ENCODE measurements around the gene IL17RE. TPM values are rescaled to one million over a fixed set of nuclear protein-coding genes. Genes with fewer than 3 reads are reported as not detected.

Gene IL17RE
- polyA plus RNA-seq, 1 experiment = 2.0 TPM

GRCh38 chr3:9946112-9947024 lies 43.7 kb downstream of the IL17RE start:
- Histone ChIP-seq H3K27ac (ENCODE audit: low read depth, low read length) (peak overlapping the region; percentile 21), H3K9me3 (ENCODE audit: control insufficient read depth, insufficient read depth, low read length) (no peaks in the 10 kb centered on the region; the same call in 1 of the 2 replicates), H3K27me3 (ENCODE audit: control insufficient read depth, insufficient read depth, low read length) (no peaks in the 10 kb centered on the region), H3K4me3 (ENCODE audit: low read depth, low read length) (peak overlapping the region; percentile 64)
- ChIA-PET POLR2A (interaction anchor here (0.6 to 1.6 kb wide), 12 partner anchors 13 to 195 kb away, joined by 3 to 22 read pairs (median 4); partner anchors contain the start of genes ARPC4, CRELD1, TADA3 and VHL), CTCF (interaction anchor here (0.6 to 2.9 kb wide), 47 partner anchors 9 to 354 kb away, joined by 3 to 43 read pairs (median 4); partner anchors contain the start of genes ARPC4, CRELD1, EMC3 and TADA3)
- peak; percentile 63 for TF ChIP-seq CTCF (IDR thresholded peaks at IDR 0.05; ENCODE audit: low read depth, low read length)
- peak; percentile 66 for DNase-seq (ENCODE audit: low read depth, low spot score)

GRCh38 chr3:9947025-9947995 lies 44.7 kb downstream of the IL17RE start:
- DNase-seq (ENCODE audit: low read depth, low spot score) = no peak
- H3K27ac ChIP-seq (ENCODE audit: low read depth, low read length) = no peak overlapping the region
- peak; percentile 49 for TF ChIP-seq CTCF (IDR thresholded peaks at IDR 0.05; ENCODE audit: low read depth, low read length)
- H3K27me3 ChIP-seq (ENCODE audit: control insufficient read depth, insufficient read depth, low read length) = no peaks in the 10 kb centered on the region
- POLR2A ChIA-PET = interaction anchor here (0.8 to 1.6 kb wide), 8 partner anchors 14 to 155 kb away, joined by 3 to 22 read pairs (median 4); partner anchors contain the start of genes ARPC4, CRELD1 and TADA3
- CTCF ChIA-PET = interaction anchor here (0.6 to 2.9 kb wide), 33 partner anchors 8 to 355 kb away, joined by 3 to 43 read pairs (median 5); partner anchors contain the start of genes CRELD1 and EMC3
- peak overlapping the region; percentile 64 for H3K4me3 ChIP-seq (ENCODE audit: low read depth, low read length)
- H3K9me3 ChIP-seq (ENCODE audit: control insufficient read depth, insufficient read depth, low read length) = no peaks in the 10 kb centered on the region; the same call in 1 of the 2 replicates

GRCh38 chr3:9948586-9948985 lies 45.9 kb downstream of the IL17RE start:
- DNase-seq (ENCODE audit: low read depth, low spot score) = no peak
- CTCF ChIA-PET = no interaction called here
- Histone ChIP-seq H3K9me3 (ENCODE audit: control insufficient read depth, insufficient read depth, low read length) (no peaks in the 10 kb centered on the region; the same call in 1 of the 2 replicates), H3K27me3 (ENCODE audit: control insufficient read depth, insufficient read depth, low read length) (no peaks in the 10 kb centered on the region), H3K4me3 (ENCODE audit: low read depth, low read length) (no peak overlapping the region), H3K27ac (ENCODE audit: low read depth, low read length) (no peak overlapping the region)
- TF ChIP-seq CTCF (IDR thresholded peaks at IDR 0.05; ENCODE audit: low read depth, low read length) = no peak
- POLR2A ChIA-PET = no interaction called here

- ChIA-PET CTCF (no interaction called here), POLR2A (interaction anchor here (0.9 kb wide), 1 partner anchor 28 kb away, joined by 9 read pairs; no protein-coding TSS in a partner anchor)
- no peak for DNase-seq (ENCODE audit: low read depth, low spot score)
These were observed 46.5 kb downstream of the IL17RE start for GRCh38 chr3:9949115-9949514.

More at GRCh38 chr3:9949115-9949514, 46.5 kb downstream of the IL17RE start:
- H3K9me3 ChIP-seq (ENCODE audit: control insufficient read depth, insufficient read depth, low read length) = no peaks in the 10 kb centered on the region; the same call in 1 of the 2 replicates
- H3K27me3 ChIP-seq (ENCODE audit: control insufficient read depth, insufficient read depth, low read length) = no peaks in the 10 kb centered on the region
- H3K27ac ChIP-seq (ENCODE audit: low read depth, low read length) = no peak overlapping the region
- no peak overlapping the region for H3K4me3 ChIP-seq (ENCODE audit: low read depth, low read length)
- no peak for TF ChIP-seq CTCF (IDR thresholded peaks at IDR 0.05; ENCODE audit: low read depth, low read length)
